HS-27A (cell line): ENCODE data around the gene FARP1.

Source experiments
- DNase-seq: peaks from one replicate; pipeline ENCODE4 v3.0.0-alpha.2; 2012; ENCODE audit warnings: low read depth, missing footprints

The FARP1 gene

DNA sequence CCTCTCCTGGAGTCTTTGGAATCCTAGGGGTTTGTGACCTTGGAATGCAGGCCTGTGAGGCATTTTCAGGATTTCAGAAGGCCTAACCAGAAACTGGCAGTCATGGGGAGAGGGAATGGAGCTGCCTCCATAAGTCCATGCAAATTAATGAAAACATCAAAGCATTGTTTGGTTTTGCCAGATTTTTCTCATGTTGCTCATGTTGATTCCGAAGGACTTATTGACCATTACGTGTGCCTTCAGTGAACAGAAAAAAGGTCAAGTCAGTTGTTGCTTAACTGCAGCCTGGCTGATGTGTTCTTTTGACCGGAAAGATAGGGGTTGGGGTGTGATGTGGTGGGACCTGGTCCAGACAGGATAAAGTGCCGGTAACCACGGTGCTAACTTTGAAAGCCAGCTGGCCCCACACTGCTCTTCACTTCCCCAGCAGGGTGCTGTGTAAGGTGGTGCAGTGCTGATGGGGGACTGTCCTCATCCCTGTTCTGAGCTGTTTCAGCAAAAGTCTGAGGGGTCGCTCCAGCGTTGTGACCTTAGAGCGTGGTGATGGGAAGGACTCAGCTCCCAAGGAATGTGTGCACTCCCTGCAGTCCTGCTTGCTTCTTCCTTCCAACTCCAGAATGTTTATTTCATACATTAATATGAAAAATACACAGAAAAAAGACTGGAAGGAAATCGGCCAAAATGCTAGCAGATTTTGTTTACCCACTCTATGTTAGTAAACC lies 30.7 kb downstream of the FARP1 start:
- DNase-seq = peak; percentile 34

DNA sequence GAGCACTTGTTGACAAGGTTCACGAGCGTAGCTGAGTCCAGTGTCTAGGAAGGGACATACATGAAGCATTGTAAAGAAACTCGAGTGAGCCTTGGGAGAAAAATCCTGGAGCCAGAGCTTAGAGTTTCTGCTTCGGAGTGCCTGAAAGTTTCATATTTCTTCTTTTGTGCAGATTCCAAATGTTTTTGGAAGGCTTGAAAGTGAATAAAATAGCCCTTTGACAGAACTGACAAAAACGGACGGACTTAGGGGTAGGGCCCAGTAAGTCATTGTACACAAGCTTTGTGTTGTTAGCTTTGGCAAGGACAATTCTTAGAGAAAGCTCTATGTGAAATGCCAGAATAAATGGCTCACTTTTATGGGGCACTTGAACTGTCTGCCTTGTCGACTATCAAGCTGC lies 31.4 kb downstream of the FARP1 start:
- DNase-seq = no peak

- DNase-seq = no peak
These were observed 32.1 kb downstream of the FARP1 start for GRCh38 chr13:98175043-98175442.

- DNase-seq = no peak
These were observed 32.9 kb downstream of the FARP1 start for GRCh38 chr13:98175823-98176222.

DNA sequence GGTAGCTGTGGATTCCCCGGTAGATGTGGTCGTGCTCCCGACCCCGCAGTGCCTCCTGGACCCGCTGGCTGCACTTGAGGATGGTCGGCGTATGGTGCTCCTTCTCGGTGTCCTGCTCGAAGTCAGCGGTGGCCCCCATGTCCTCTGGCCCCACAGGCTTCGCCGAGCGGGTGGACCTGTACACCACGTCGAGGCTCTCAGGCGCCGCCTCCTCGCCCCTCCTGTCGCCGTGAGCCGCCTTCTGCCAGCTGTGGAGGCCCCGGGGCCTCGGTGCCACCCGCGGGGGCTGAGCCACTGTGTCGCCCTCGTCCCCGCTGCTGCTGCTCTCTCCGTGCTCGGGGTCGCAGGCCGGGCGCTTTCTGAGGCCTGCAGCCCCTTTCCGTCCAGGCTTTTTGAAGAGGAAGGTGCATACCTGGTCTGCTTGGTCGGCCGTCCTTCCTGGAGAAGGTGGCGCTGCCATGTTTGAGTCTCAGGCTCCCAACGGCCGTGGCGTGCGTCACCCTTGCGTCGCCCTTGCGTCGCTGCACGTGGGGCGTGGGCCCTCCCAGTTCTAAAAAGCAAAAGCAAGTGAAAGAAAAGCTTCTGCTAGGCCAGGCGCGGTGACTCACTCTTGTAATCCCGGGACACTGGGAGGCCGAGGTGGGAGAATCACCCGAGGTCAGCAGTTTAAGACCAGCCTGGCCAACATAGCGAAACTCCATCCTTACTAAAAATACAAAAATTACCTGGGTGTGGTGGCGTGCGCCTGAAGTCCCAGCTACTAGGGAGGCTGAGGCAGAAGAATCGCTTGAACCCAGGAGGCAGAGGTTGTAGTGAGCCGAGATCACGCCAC lies 34.1 kb downstream of the FARP1 start, which contains the start of gene RNF113B:
TSS of gene RNF113B (minus strand) at position 493 of the 832 bp plus-strand sequence. CDS start at position 460, 33 bp downstream.
- DNase-seq = no peak

- no peak for DNase-seq
These were observed 37.2 kb downstream of the FARP1 start for GRCh38 chr13:98180092-98180491.

GRCh38 chr13:98181111-98181815 lies 38.4 kb downstream of the FARP1 start:
- no peak for DNase-seq

DNA sequence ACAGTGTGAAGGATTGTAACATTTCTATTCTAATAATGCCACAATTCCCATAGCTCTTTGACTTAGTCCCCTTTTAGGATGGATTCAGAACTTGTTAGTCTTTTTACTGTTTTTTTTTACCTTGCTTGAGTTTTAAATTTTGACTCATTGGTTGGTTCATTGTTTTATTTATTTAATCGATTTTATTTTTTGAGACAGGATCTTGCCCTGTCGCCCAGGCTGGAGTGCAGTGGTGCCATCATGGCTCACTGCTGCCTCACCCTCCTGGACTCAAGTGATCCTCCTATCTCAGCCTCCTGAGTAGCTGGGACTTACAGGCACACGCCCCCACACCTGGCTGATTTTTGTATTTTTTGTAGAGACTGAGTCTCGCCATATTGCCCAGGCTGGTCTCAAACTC lies 39.3 kb downstream of the FARP1 start:
- no peak for DNase-seq

- no peak for DNase-seq
These were observed 39.7 kb downstream of the FARP1 start for GRCh38 chr13:98182589-98182988.

DNA sequence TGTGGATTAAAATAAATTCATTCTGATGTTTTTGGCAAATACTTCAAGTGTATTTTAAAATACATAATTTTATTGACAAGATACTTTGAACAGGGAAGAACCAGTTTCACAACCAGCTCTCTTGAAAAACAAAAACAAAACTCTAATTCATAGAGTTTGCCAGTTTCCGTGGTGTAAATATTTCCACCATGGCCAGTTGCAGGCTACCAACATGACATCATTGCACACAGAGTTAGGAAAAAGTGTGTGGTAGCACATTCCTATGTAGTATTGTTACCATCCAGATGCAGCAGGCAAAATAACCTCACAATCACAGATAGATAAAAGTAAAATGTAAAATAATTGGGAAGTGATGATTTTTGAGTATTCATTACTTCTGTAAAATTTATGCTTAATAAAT lies 41.9 kb downstream of the FARP1 start:
- no peak for DNase-seq

- DNase-seq = no peak
These were observed 44.5 kb downstream of the FARP1 start for GRCh38 chr13:98187155-98187964.

DNA sequence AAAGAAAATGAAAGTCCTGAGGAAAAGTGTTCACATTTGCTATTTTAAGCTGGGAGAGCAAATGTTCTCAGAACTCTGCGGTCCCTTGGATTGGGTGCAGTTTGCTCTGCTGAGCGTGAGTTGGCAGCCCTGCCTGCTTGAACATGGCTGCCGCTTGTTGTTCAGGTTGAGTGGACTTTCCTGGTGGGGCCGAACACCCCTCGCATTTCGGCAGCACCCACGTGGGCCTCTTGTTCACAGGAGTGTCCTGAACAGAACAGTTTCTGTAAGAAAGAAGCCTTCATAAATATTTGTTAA lies 45.0 kb downstream of the FARP1 start:
- no peak for DNase-seq

DNA sequence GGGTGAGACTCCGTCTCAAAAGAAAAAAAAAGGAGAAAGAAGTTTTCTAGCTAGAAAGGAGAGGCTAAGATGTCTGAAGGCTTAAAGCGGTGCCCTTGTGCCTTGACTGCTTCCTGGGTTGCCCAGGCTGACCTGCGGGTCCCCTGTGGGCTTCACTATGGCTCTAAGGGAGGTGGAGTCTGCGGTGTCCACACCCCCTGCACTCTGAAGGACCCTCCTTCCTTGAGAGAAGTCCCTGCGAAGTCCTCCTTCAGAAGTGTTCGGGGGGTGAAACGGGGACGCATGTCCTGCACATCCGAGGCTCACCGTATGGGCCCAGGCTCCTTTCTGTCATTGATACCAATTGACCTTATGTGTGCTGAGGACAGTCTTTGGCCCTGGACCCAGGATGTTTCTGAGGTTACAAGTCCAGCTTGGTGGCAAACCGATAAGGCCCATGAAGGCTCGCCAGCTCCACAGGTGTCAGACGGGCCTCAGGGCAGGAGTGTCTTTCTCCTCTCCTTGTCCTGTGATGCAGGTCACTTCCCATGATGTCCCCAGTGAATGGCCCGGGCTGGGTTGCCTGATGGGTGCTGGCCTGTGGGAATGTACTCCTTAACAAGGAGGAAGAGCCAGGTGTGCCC lies 45.8 kb downstream of the FARP1 start:
- DNase-seq = no peak

- DNase-seq = no peak
These were observed 47.1 kb downstream of the FARP1 start for GRCh38 chr13:98189841-98190505.

- no peak for DNase-seq
These were observed 48.1 kb downstream of the FARP1 start for GRCh38 chr13:98190889-98191444.

DNA sequence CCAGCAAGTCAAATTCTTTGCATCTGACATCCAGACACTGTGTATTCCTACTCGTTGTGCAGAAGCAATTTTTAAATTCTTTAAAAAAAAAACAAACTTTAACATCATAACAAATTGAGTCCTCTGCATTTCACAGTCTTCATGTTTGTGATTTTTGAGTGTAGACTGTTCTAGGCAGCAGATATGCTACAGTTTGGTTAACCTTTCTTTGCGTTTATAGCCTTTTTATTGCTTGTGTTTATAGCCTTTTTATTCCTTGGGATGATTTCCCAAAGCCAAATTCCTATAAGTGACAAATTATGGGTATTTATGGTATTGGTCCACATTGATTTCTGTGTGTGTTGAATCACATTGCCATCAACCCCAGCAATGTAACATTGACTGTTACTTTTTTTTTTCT lies 49.1 kb downstream of the FARP1 start:
- DNase-seq = no peak

DNA sequence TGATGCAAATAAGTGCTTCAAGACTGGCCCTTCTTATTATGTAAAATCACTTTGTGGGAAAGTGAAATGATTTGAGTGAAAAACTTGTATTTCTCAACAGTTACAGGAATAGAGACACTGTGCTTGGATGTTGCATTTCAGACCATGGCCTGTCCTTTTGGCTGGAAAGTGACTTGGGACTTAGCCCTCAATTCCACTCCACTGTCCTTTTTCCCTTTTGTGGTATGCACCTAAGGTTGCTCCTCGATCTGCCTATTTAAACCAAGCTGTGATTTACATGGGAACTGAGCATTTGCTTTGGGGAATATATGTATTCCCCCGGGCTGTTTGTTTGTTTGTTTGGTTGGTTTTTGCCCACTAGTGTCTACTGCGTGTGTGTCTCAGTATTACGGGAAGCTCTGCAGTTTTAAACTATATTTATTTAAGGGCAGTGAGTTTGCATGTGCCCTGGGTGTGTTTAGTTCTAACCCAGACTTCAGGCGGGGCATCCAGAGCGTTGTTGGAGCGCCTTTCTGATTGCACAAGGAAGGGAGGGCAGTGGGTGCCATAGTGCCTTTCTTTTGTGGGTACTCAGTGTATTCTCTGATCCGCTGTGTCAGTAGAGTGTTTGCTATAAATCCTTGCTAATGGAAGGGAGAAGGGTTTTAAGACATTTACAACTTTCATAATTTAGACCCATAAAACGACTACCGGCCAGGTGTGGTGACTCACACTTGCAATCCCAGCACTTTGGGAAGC lies 52.3 kb downstream of the FARP1 start:
- DNase-seq = no peak

DNA sequence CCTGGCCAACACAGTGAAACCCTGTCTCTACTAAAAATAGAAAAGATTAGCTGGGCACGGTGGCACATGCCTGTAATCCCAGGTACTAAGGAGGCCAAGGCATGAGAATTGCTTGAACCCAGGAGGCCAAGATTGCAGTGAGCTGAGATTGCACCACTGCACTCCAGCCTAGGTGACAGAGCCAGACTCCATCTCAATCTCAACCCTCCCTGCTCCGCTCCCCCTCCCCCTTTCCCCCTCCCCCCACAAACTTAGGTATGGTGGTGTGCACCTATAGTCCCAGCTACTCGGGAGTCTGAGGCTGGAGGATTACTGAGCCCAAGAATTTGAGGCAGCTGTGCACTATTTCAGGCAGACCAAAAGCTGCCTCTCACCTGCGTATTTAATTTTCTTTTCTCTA lies 55.8 kb downstream of the FARP1 start:
- no peak for DNase-seq

- no peak for DNase-seq
These were observed 56.6 kb downstream of the FARP1 start for GRCh38 chr13:98199480-98199879.
